ENCODE data around the gene WDR82.

GRCh38 chr3:52315006-52315405, 36.6 kb upstream of the WDR82 start:
- TF ChIP-seq CTCF (IDR thresholded peaks at IDR 0.05; ENCODE audit: low read depth, low read length, poor library complexity, severe bottlenecking) (no peak), EZH2phosphoT487 (IDR thresholded peaks at IDR 0.05; ENCODE audit: borderline replicate concordance, low read length) (no peak)
